Measurements from ENCODE around the gene PIN1.

- TF ChIP-seq, protein P1, sequence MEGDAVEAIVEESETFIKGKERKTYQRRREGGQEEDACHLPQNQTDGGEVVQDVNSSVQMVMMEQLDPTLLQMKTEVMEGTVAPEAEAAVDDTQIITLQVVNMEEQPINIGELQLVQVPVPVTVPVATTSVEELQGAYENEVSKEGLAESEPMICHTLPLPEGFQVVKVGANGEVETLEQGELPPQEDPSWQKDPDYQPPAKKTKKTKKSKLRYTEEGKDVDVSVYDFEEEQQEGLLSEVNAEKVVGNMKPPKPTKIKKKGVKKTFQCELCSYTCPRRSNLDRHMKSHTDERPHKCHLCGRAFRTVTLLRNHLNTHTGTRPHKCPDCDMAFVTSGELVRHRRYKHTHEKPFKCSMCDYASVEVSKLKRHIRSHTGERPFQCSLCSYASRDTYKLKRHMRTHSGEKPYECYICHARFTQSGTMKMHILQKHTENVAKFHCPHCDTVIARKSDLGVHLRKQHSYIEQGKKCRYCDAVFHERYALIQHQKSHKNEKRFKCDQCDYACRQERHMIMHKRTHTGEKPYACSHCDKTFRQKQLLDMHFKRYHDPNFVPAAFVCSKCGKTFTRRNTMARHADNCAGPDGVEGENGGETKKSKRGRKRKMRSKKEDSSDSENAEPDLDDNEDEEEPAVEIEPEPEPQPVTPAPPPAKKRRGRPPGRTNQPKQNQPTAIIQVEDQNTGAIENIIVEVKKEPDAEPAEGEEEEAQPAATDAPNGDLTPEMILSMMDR (IDR thresholded peaks at IDR 0.05): no peak
- TF ChIP-seq EZH2 (IDR thresholded peaks at IDR 0.05): no peak
- TF ChIP-seq EZH2phosphoT487 (IDR thresholded peaks at IDR 0.05): no peak
Measured at GRCh38 chr19:9865732-9866501, 30.8 kb downstream of the PIN1 start.
